ENCODE measurements around the gene DRG1.

GRCh38 chr22:31442768-31443489 is 43.5 kb downstream of the DRG1 start:
- TF ChIP-seq CTCF (IDR thresholded peaks at IDR 0.05; ENCODE audit: poor library complexity) (no peak), EZH2 (IDR thresholded peaks at IDR 0.05; ENCODE audit: borderline replicate concordance) (no peak), EZH2phosphoT487 (IDR thresholded peaks at IDR 0.05; ENCODE audit: low read depth, severe bottlenecking, unreplicated experiment) (no peak)
